Subcutaneous adipose tissue (tissue), 4 donors: ENCODE results near the gene OPA3. TPM values are rescaled to one million over a fixed set of nuclear protein-coding genes. Genes with fewer than 3 reads are reported as not detected.

Source experiments
- total RNA-seq, 4 donors: library from RNA; depleted of rRNA; stranded (reverse); fragments of >200 nt; gene quantifications; one replicate each; pipeline ENCODE4 v1.1.0, GENCODE V29; 2016
- TF ChIP-seq, protein P1 (sequence below): fragments of 450-650 bp; IDR thresholded peaks from one replicate; pipeline ENCODE4 v1.5.1; 2016; ENCODE audit warnings: low read depth, mild to moderate bottlenecking, control low read depth, antibody characterized with exemption, moderate library complexity

OPA3 gene
- total RNA-seq, 4 donors from 2014 or later, result 2.7 to 11.6 (median 6.4) TPM

DNA sequence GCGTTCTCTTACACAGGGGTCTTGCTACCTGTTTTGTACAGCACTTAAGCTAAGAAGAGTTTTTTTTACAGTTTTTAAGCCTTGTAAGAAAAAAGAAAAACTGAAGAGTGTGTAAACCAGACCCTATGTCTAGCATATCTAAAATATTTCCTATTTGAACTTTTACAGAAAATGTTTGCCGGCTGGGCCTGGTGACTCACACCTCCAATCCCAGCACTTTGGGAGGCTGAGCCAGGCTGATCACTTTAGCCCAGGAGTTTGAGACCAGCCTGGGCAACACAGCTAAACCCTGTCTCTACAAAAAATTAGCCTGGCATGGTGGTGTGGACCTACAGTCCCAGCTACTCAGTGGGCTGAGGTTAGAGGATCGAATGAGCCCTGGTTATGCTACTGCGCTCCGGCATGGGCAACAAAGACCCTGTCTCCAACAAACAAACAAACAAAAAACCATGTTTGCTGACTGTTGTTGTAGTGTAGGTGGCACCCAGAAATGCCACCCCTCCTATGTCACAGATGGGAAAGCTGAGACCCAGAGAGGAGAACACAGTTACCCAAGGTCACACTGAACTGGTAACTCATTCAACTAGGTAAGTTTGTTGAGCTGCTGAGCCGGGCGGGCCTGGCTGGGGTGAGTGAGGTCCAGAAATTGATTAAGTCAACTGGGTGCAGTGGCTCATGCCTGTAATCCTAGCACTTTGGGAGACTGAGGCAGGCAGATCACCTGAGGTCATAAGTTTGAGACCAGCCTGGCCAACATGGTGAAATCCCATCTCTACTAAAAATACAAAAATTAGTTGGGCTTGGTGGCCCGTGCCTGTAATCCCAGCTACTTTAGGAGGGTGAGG, 79.2 kb downstream of the OPA3 start:
- TF ChIP-seq, protein P1, sequence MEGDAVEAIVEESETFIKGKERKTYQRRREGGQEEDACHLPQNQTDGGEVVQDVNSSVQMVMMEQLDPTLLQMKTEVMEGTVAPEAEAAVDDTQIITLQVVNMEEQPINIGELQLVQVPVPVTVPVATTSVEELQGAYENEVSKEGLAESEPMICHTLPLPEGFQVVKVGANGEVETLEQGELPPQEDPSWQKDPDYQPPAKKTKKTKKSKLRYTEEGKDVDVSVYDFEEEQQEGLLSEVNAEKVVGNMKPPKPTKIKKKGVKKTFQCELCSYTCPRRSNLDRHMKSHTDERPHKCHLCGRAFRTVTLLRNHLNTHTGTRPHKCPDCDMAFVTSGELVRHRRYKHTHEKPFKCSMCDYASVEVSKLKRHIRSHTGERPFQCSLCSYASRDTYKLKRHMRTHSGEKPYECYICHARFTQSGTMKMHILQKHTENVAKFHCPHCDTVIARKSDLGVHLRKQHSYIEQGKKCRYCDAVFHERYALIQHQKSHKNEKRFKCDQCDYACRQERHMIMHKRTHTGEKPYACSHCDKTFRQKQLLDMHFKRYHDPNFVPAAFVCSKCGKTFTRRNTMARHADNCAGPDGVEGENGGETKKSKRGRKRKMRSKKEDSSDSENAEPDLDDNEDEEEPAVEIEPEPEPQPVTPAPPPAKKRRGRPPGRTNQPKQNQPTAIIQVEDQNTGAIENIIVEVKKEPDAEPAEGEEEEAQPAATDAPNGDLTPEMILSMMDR, result no peak

DNA sequence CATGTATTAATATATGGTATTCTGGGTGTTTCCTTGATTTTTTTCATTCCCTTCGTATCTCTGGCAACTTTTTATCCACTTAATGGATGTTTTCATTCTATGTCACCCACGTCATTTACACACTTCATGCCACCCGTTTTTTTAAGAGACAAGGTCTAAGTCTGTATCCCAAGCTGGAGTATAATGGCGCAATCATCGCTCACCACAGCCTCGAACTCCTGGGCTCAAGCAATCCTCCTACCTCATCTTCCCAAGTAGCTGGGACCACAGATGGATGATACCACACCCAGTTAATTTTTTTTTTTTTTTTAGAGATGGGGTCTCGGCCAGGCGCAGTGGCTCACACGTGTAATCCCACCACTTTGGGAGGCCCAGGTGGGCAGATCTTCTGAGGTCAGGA, 80.7 kb downstream of the OPA3 start:
- TF ChIP-seq, protein P1, result no peak

DNA sequence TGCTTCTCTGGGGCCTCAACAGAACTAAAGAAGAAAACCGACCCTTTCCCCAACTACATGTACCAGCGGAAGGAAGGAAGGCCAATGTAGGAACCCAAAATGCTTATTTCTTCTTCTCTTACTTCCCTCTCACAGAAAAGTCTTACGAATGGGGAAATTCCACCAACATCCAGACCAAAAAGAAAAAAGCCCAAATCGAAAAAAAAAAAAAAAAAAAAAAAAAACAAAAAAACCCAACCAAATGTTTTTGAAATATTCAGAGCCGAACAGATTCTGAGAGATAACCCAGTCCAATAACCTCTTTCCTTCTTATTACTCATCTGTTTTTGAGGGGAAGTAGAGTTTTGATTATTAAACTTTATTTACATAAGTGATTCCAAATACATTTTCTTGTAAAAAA, 82.5 kb downstream of the OPA3 start:
- TF ChIP-seq, protein P1, result no peak

DNA sequence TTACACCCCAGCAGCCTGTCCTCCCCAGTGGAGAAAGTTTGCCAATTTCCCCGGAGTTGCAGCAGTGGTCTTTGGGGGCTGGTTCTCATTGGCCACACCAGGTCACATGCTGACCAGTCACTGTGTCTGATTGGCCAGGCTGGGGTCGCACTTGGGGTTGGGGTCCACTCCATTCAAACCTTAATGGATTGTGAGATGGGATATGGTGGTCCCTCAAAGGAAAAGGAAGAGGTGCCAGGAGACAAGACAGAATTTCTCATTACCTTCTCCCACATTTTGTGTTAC, 82.9 kb downstream of the OPA3 start:
- TF ChIP-seq, protein P1, result no peak

DNA sequence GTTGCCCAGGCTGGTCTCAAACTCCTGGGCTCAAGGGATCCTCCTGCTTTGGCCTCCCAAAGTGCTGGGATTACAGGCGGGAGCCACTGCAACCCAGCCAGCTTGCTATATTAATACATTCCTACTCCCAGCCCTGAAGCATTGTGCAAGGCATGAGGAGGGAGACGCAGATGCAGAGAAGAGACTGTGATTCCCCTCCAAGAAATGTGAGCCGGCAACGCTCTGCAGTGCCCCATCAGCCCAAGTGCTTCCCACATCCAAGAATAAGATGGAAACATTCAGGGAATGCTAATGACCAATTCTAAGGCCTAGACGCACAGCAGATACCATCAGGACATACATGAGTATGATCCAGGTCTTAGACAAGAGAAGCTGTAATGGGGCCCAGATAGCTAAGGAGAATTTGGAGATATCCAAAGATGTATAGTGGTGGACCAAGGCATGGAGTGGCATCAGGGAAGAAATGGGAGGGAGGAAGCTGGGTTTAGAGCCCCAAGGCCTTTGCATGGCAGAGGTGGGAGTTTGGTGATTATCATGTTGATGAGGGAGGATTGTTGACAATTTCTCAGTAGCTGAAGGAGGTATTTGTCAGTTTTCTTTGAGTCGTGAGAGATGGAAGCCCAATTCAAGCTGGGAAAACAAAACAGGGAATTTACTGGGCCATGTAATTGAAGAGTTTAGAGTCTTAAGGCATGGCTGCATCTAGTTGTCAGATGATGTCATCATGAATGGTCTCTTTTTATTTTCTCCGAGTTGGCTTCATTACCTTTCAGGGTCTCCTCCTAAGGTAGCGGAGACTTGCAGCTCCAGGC, 83.5 kb downstream of the OPA3 start:
- TF ChIP-seq, protein P1, result no peak

DNA sequence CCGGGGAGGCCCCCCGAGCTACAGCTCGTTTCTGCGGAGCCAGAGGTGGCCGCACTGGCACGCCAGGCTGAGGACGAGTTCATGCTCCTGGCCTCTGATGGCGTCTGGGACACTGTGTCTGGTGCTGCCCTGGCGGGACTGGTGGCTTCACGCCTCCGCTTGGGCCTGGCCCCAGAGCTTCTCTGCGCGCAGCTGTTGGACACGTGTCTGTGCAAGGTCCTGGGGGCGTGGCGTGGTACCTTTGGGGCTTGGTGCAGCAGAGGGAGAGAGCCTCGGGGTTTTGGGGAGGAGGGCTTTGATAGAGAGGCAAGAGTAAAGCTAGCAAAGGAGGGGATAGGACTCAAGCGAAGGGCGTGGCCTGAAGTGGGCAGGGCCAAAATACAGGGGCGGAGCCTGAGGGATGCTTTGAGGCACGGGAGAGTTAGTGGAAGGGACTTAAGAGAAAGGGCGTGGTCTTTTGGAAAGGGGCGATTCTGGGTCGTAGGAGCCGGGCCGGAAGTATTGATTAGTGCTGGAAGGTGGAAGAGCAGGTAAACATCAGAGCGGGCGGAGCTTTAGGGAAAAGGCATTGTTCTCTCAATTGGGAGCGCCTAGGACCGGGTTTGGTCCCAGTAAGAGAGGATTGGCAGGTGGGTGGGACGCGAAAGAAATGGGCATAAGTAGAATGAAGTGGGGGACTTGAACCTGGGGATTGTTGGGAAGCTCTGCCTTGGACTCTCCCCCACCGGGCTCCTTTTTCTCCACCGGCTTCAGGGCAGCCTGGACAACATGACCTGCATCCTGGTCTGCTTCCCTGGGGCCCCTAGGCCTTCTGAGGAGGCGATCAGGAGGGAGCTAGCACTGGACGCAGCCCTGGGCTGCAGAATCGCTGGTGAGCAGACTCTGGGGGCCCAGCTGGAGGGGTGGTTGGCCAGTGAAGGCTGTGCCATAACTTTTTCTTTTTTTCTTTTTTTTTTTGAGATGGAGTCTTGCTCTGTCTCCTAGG, 85.1 kb downstream of the OPA3 start:
- TF ChIP-seq, protein P1, result no peak
